Liver (tissue), 9 donors: ENCODE data around the gene CCDC86. TPM values are rescaled to one million over a fixed set of nuclear protein-coding genes. Genes with fewer than 3 reads are reported as not detected.

Source experiments
- DNase-seq: peaks from one replicate; pipeline ENCODE4 v3.0.0-alpha.2; 2017; ENCODE audit warnings: low spot score
- H3K27ac ChIP-seq, 2 donors: one replicate each; pipeline ENCODE4 v1.7.0; 2013; ENCODE audit warnings: inconsistent platforms in 2 of 2, low read length in 2 of 2, control low read depth in 1 of 2, low read depth in 1 of 2, mild to moderate bottlenecking in 1 of 2
- H3K27me3 ChIP-seq, 4 donors: one replicate each; pipeline versions ENCODE4 v1.6.1 to v1.7.0; 2013; ENCODE audit warnings: low read length in 3 of 4, inconsistent platforms in 1 of 4, mild to moderate bottlenecking in 1 of 4, moderate library complexity in 1 of 4; ENCODE audit not compliant: control insufficient read depth in 4 of 4, insufficient read depth in 4 of 4
- H3K36me3 ChIP-seq, 4 donors: one replicate each; pipeline versions ENCODE4 v1.6.1 to v1.7.0; 2013; ENCODE audit warnings: low read length in 3 of 4, mild to moderate bottlenecking in 3 of 4, low read depth in 1 of 4, moderate library complexity in 1 of 4; ENCODE audit not compliant: control insufficient read depth in 4 of 4, insufficient read depth in 3 of 4
- H3K4me1 ChIP-seq, 4 donors: one replicate each; pipeline versions ENCODE4 v1.6.1 to v1.7.0; 2013; ENCODE audit warnings: low read length in 3 of 4, mild to moderate bottlenecking in 3 of 4, moderate library complexity in 1 of 4; ENCODE audit not compliant: control insufficient read depth in 4 of 4, insufficient read depth in 4 of 4
- H3K4me3 ChIP-seq, 3 donors: one replicate each; pipeline versions ENCODE4 v1.6.1 to v1.7.0; 2013; ENCODE audit warnings: low read length in 3 of 3, control low read depth in 1 of 3, low read depth in 1 of 3, mild to moderate bottlenecking in 1 of 3
- H3K9ac ChIP-seq, 2 donors: one replicate each; pipeline ENCODE4 v1.7.0; 2013; ENCODE audit warnings: low read length in 2 of 2, mild to moderate bottlenecking in 2 of 2, moderate library complexity in 2 of 2, control low read depth in 1 of 2, low read depth in 1 of 2
- H3K9me3 ChIP-seq, 4 donors: one replicate each; pipeline versions ENCODE4 v1.6.1 to v1.7.0; 2013; ENCODE audit warnings: low read length in 3 of 4; ENCODE audit not compliant: control insufficient read depth in 4 of 4
- EGR1 ChIP-seq, 2 donors: IDR thresholded peaks; 2 replicates each; pipeline ENCODE4 v1.6.1; 2016 to 2018; ENCODE audit warnings: antibody characterized with exemption in 2 of 2, low read depth in 2 of 2
- FOXA1 ChIP-seq: IDR thresholded peaks from 2 replicates; pipeline ENCODE4 v1.6.1; 2016; ENCODE audit warnings: antibody characterized with exemption
- FOXA2 ChIP-seq: IDR thresholded peaks from 2 replicates; pipeline ENCODE4 v1.6.1; 2016; ENCODE audit warnings: antibody characterized with exemption
- GABPA ChIP-seq, 2 donors: IDR thresholded peaks in 1 of 2; conservative IDR thresholded peaks in 1 of 2; 2 replicates each; pipeline ENCODE4 v1.6.1; 2016; ENCODE audit warnings: antibody characterized with exemption in 2 of 2, mild to moderate bottlenecking in 1 of 2, moderate library complexity in 1 of 2
- HNF4A ChIP-seq, 2 donors: conservative IDR thresholded peaks; 2 replicates each; pipeline ENCODE4 v1.6.1; 2016; ENCODE audit warnings: antibody characterized with exemption in 2 of 2, mild to moderate bottlenecking in 2 of 2
- HNF4G ChIP-seq: IDR thresholded peaks from 2 replicates; pipeline ENCODE4 v1.6.1; 2016; ENCODE audit warnings: antibody characterized with exemption
- JUND ChIP-seq, 2 donors: IDR thresholded peaks; 2 replicates each; pipeline ENCODE4 v1.6.1; 2016; ENCODE audit warnings: antibody characterized with exemption in 2 of 2
- MAX ChIP-seq: IDR thresholded peaks from 2 replicates; pipeline ENCODE4 v1.6.1; 2016; ENCODE audit warnings: antibody characterized with exemption
- NR2F2 ChIP-seq: IDR thresholded peaks from 2 replicates; pipeline ENCODE4 v1.6.1; 2016; ENCODE audit warnings: antibody characterized with exemption
- RAD21 ChIP-seq, 2 donors: IDR thresholded peaks; 2 replicates each; pipeline ENCODE4 v1.6.1; 2016; ENCODE audit warnings: antibody characterized with exemption in 2 of 2, mild to moderate bottlenecking in 2 of 2
- RXRA ChIP-seq, 2 donors: IDR thresholded peaks; 2 replicates each; pipeline ENCODE4 v1.6.1; 2017 to 2018; ENCODE audit warnings: antibody characterized with exemption in 2 of 2, mild to moderate bottlenecking in 1 of 2
- SP1 ChIP-seq: IDR thresholded peaks from 2 replicates; pipeline ENCODE4 v1.6.1; 2018; ENCODE audit warnings: antibody characterized with exemption, mild to moderate bottlenecking
- TAF1 ChIP-seq: conservative IDR thresholded peaks from 2 replicates; pipeline ENCODE4 v1.6.1; 2016; ENCODE audit warnings: antibody characterized with exemption, mild to moderate bottlenecking
- YY1 ChIP-seq: IDR thresholded peaks from 2 replicates; pipeline ENCODE4 v1.6.1; 2016; ENCODE audit warnings: antibody characterized with exemption, mild to moderate bottlenecking
- ZBTB33 ChIP-seq: IDR thresholded peaks from 2 replicates; pipeline ENCODE4 v1.6.1; 2016; ENCODE audit warnings: antibody characterized with exemption
- WGBS: extraction: QIAGEN DNeasy Blood & Tissue Kit; methylation state at CpG from one replicate; pipeline ENCODE4 v1.1.7; 2013; 5-methylcytosine and 5-hydroxymethylcytosine counted together
- polyA plus RNA-seq, 2 donors: library from polyadenylated mRNA; stranded (reverse) in 1 of 2; unstranded in 1 of 2; fragments of 200-250 nt in 1 of 2; fragments of >200 nt in 1 of 2; fragmentation: Nextera tagmentation in 1 of 2; extraction: Ambion mirVana in 1 of 2; gene quantifications; one replicate each; pipeline versions ENCODE4 v1.2.1 to v1.2.3, GENCODE V29; 2013 to 2015
- total RNA-seq, 2 donors: library from RNA; depleted of rRNA; stranded (reverse); fragments of >200 nt; gene quantifications; one replicate each; pipeline ENCODE4 v1.2.3, GENCODE V29; 2014
- TF ChIP-seq, protein P1 (sequence below): IDR thresholded peaks from 2 replicates; pipeline ENCODE4 v1.6.1; 2016; ENCODE audit warnings: antibody characterized with exemption
- TF ChIP-seq, protein P2 (sequence below): fragments of 150-350 bp; IDR thresholded peaks from 2 replicates; pipeline ENCODE4 v1.5.1; 2017; ENCODE audit warnings: improper control_type of control experiment, low read depth, low read length; ENCODE audit not compliant: missing input control
- TF ChIP-seq, protein P3 (sequence below): IDR thresholded peaks from 2 replicates; pipeline ENCODE4 v1.6.1; 2016; ENCODE audit warnings: antibody characterized with exemption, mild to moderate bottlenecking
- donor health status: healthy.
- donor health status: healthy.
- donor health status: healthy.
- donor health status: healthy.
- donor health status: healthy.

CCDC86 gene
- total and polyA plus RNA-seq, 4 donors: 5.0 to 9.4 (median 5.7) TPM

GRCh38 chr11:60844870-60845221 lies 2.9 kb downstream of the CCDC86 start:
- 58% methylated on average over 4 of the region's 4 CpGs for WGBS
- no peak overlapping the region for H3K9ac ChIP-seq
- no peaks in the 10 kb centered on the region for H3K27me3 ChIP-seq
- H3K27ac ChIP-seq: no peak overlapping the region
- H3K9me3 ChIP-seq: no peaks in the 10 kb centered on the region
- peaks cover 0 to 18% (median 0%) of the 10 kb centered on the region in 4 donors for H3K36me3 ChIP-seq
- H3K4me3 ChIP-seq: no peak overlapping the region
- no peak for TF ChIP-seq ZBTB33
- TF ChIP-seq JUND (IDR thresholded peaks at IDR 0.05): no peak
- TF ChIP-seq YY1: no peak
- no peak for TF ChIP-seq TAF1
- TF ChIP-seq FOXA1: no peak
- no peak for DNase-seq
- peaks cover 4 to 28% (median 19%) of the 10 kb centered on the region in 4 donors for H3K4me1 ChIP-seq

DNA sequence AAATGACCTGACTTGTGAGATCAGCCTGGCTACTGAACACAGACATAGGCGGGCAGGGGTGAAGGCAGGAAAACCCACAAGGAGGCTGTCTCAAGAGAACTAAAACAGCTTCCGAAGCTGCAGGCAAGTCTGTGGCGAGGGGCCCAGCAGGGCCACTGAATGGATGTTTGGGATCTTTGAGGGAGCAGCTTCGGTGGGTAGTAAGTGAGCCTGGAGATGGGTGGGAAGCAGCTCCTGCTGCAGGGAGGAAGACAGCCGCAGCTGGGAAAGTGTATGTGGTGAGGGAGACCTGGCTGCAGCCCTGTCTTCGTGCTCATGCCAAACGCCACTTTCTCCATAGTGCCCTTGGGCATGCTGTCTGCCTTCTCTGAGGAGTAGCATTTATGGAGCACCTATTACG lies 3.4 kb downstream of the CCDC86 start:
- no peak for TF ChIP-seq RAD21 (IDR thresholded peaks at IDR 0.05)
- TF ChIP-seq, protein P1, sequence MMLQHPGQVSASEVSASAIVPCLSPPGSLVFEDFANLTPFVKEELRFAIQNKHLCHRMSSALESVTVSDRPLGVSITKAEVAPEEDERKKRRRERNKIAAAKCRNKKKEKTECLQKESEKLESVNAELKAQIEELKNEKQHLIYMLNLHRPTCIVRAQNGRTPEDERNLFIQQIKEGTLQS: no peak
- TF ChIP-seq ZBTB33: no peak
- no peak for TF ChIP-seq RXRA (IDR thresholded peaks at IDR 0.05)
- TF ChIP-seq NR2F2: no peak
- TF ChIP-seq HNF4A (conservative IDR thresholded peaks at IDR 0.05): no peak
- TF ChIP-seq, protein P2, sequence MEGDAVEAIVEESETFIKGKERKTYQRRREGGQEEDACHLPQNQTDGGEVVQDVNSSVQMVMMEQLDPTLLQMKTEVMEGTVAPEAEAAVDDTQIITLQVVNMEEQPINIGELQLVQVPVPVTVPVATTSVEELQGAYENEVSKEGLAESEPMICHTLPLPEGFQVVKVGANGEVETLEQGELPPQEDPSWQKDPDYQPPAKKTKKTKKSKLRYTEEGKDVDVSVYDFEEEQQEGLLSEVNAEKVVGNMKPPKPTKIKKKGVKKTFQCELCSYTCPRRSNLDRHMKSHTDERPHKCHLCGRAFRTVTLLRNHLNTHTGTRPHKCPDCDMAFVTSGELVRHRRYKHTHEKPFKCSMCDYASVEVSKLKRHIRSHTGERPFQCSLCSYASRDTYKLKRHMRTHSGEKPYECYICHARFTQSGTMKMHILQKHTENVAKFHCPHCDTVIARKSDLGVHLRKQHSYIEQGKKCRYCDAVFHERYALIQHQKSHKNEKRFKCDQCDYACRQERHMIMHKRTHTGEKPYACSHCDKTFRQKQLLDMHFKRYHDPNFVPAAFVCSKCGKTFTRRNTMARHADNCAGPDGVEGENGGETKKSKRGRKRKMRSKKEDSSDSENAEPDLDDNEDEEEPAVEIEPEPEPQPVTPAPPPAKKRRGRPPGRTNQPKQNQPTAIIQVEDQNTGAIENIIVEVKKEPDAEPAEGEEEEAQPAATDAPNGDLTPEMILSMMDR: no peak
- TF ChIP-seq EGR1 (IDR thresholded peaks at IDR 0.05; ENCODE audit: low read depth in 2 of 2): no peak
- TF ChIP-seq FOXA1: no peak
- TF ChIP-seq SP1: no peak
- TF ChIP-seq GABPA (IDR thresholded peaks at IDR 0.05 in 1 of 2, conservative IDR thresholded peaks at IDR 0.05 in 1 of 2): no peak
- no peak for TF ChIP-seq HNF4G
- no peak for TF ChIP-seq TAF1
- no peak for TF ChIP-seq MAX
- TF ChIP-seq YY1: no peak
- no peak for TF ChIP-seq JUND (IDR thresholded peaks at IDR 0.05)
- no peak for TF ChIP-seq FOXA2
- TF ChIP-seq, protein P3, sequence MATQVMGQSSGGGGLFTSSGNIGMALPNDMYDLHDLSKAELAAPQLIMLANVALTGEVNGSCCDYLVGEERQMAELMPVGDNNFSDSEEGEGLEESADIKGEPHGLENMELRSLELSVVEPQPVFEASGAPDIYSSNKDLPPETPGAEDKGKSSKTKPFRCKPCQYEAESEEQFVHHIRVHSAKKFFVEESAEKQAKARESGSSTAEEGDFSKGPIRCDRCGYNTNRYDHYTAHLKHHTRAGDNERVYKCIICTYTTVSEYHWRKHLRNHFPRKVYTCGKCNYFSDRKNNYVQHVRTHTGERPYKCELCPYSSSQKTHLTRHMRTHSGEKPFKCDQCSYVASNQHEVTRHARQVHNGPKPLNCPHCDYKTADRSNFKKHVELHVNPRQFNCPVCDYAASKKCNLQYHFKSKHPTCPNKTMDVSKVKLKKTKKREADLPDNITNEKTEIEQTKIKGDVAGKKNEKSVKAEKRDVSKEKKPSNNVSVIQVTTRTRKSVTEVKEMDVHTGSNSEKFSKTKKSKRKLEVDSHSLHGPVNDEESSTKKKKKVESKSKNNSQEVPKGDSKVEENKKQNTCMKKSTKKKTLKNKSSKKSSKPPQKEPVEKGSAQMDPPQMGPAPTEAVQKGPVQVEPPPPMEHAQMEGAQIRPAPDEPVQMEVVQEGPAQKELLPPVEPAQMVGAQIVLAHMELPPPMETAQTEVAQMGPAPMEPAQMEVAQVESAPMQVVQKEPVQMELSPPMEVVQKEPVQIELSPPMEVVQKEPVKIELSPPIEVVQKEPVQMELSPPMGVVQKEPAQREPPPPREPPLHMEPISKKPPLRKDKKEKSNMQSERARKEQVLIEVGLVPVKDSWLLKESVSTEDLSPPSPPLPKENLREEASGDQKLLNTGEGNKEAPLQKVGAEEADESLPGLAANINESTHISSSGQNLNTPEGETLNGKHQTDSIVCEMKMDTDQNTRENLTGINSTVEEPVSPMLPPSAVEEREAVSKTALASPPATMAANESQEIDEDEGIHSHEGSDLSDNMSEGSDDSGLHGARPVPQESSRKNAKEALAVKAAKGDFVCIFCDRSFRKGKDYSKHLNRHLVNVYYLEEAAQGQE: no peak

More for the DNA sequence above, 3.4 kb downstream of the CCDC86 start:
- H3K9ac ChIP-seq: no peak overlapping the region
- no peak overlapping the region for H3K27ac ChIP-seq
- H3K36me3 ChIP-seq: peaks cover 0 to 22% (median under 1%) of the 10 kb centered on the region in 4 donors
- no peak overlapping the region for H3K4me3 ChIP-seq
- peaks cover 4 to 28% (median 19%) of the 10 kb centered on the region in 4 donors for H3K4me1 ChIP-seq
- no peaks in the 10 kb centered on the region for H3K9me3 ChIP-seq
- H3K27me3 ChIP-seq: no peaks in the 10 kb centered on the region
- 96% methylated on average over 8 of the region's 8 CpGs for WGBS
- no peak for DNase-seq
